C4-2B (cell line): ENCODE results near the gene HDAC7.

Source experiments
- CTCF ChIP-seq: fragments of 450-650 bp; conservative IDR thresholded peaks from 2 replicates; pipeline ENCODE4 v1.5.1; 2017; ENCODE audit warnings: mild to moderate bottlenecking
- ZFX ChIP-seq: fragments of 450-650 bp; IDR thresholded peaks from 2 replicates; pipeline ENCODE4 v1.6.1; 2017

- no peak for TF ChIP-seq CTCF
- no peak for TF ChIP-seq ZFX
These were observed 41.8 kb downstream of the HDAC7 start for GRCh38 chr12:47777741-47778558.
